Measurements from ENCODE around the gene UBIAD1. TPM values are rescaled to one million over a fixed set of nuclear protein-coding genes. Genes with fewer than 3 reads are reported as not detected.

UBIAD1 gene
- total RNA-seq, 4 donors from 2014 or later, result 4.6 to 16.2 (median 9.9) TPM

DNA sequence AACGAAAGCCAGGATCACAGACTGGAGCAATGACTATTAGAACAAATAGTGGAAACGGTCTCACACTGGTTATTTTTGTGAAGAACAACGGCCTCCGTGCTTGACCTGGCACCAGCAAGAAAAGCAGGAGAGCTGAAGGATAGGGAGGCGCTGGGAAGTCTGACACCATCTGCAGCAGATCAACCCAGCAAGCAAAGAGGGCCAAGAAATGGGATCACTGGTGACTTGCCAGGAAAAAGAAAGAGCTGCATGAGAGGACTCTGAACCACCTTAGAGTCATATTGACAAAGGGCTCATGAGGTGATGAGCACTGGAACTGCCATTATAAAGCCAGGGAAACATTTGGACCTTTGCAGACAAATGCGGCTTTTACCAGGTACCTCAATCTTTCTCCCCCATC is 35.6 kb upstream of the UBIAD1 start:
- no peak overlapping the region for H3K4me3 ChIP-seq
- peaks cover 0 to 3% (median 0%) of the 10 kb centered on the region in 3 donors for H3K4me1 ChIP-seq
- H3K27ac ChIP-seq, result peak overlapping the region in 2 of 4 donors; percentile 30
- DNase-seq, result no peak
- intact Hi-C loops (cut with DNase I), result no loop called here
- no peaks in the 10 kb centered on the region for H3K27me3 ChIP-seq
- 80 to 83% methylated on average over 6 of the region's 6 CpGs for WGBS, 2 donors
- H3K9me3 ChIP-seq, result no peaks in the 10 kb centered on the region
- TF ChIP-seq POLR2A (IDR thresholded peaks at IDR 0.05), result no peak
- TF ChIP-seq CTCF (IDR thresholded peaks at IDR 0.05), result no peak
- H3K36me3 ChIP-seq, result peaks cover 25 to 100% (median 34%) of the 10 kb centered on the region in 3 donors

GRCh38 chr1:11238311-11238710 is 34.7 kb upstream of the UBIAD1 start:
- no peak for TF ChIP-seq CTCF (IDR thresholded peaks at IDR 0.05)
- no peak for TF ChIP-seq POLR2A (IDR thresholded peaks at IDR 0.05)
- DNase-seq, result no peak

GRCh38 chr1:11245248-11245647 is 27.8 kb upstream of the UBIAD1 start:
- peaks cover 3 to 92% (median 29%) of the 10 kb centered on the region in 3 donors for H3K36me3 ChIP-seq
- H3K4me3 ChIP-seq, result no peak overlapping the region
- no peak overlapping the region for H3K27ac ChIP-seq
- 89 to 100% methylated on average over 3 of the region's 3 CpGs for WGBS, 2 donors
- H3K27me3 ChIP-seq, result no peaks in the 10 kb centered on the region
- no peaks in the 10 kb centered on the region for H3K4me1 ChIP-seq
- no peak for DNase-seq
- no peak for TF ChIP-seq POLR2A (IDR thresholded peaks at IDR 0.05)
- TF ChIP-seq CTCF (IDR thresholded peaks at IDR 0.05), result no peak
- no peaks in the 10 kb centered on the region for H3K9me3 ChIP-seq
- intact Hi-C loops (cut with DNase I), result no loop called here

More at GRCh38 chr1:11238311-11238710, 34.7 kb upstream of the UBIAD1 start:
- no peaks in the 10 kb centered on the region for H3K9me3 ChIP-seq
- H3K4me1 ChIP-seq, result peaks cover 0 to 3% (median 0%) of the 10 kb centered on the region in 3 donors
- intact Hi-C loops (cut with DNase I), result no loop called here
- H3K27ac ChIP-seq, result no peak overlapping the region
- H3K4me3 ChIP-seq, result no peak overlapping the region
- H3K36me3 ChIP-seq, result peaks cover 23 to 100% (median 38%) of the 10 kb centered on the region in 3 donors
- 94 to 98% methylated on average over 4 to 7 of the region's 7 CpGs for WGBS, 2 donors
- no peaks in the 10 kb centered on the region for H3K27me3 ChIP-seq

GRCh38 chr1:11245904-11246719 is 26.9 kb upstream of the UBIAD1 start:
- 75 to 78% methylated on average over 7 of the region's 7 CpGs for WGBS, 2 donors
- no peak overlapping the region for H3K27ac ChIP-seq
- TF ChIP-seq POLR2A (IDR thresholded peaks at IDR 0.05) (no peak), CTCF (IDR thresholded peaks at IDR 0.05) (no peak)
- no peaks in the 10 kb centered on the region for H3K27me3 ChIP-seq
- DNase-seq, result no peak
- no peak overlapping the region for H3K4me3 ChIP-seq
- intact Hi-C loops (cut with DNase I), result no loop called here
- H3K9me3 ChIP-seq, result no peaks in the 10 kb centered on the region
- H3K4me1 ChIP-seq, result no peaks in the 10 kb centered on the region
- H3K36me3 ChIP-seq, result peaks cover 0 to 92% (median 26%) of the 10 kb centered on the region in 3 donors

GRCh38 chr1:11248169-11248568 is 24.8 kb upstream of the UBIAD1 start:
- 100% methylated on average over 2 to 4 of the region's 4 CpGs for WGBS, 2 donors
- intact Hi-C loops (cut with DNase I), result no loop called here

More at GRCh38 chr1:11248169-11248568, 24.8 kb upstream of the UBIAD1 start:
- Histone ChIP-seq H3K4me1 (no peaks in the 10 kb centered on the region), H3K27me3 (no peaks in the 10 kb centered on the region), H3K36me3 (peaks cover 6 to 92% (median 27%) of the 10 kb centered on the region in 3 donors), H3K27ac (no peak overlapping the region), H3K9me3 (no peaks in the 10 kb centered on the region), H3K4me3 (no peak overlapping the region)
- no peak for DNase-seq
- TF ChIP-seq POLR2A (IDR thresholded peaks at IDR 0.05), result no peak
- TF ChIP-seq CTCF (IDR thresholded peaks at IDR 0.05), result no peak

Data from esophagus squamous epithelium (tissue), 5 donors.